Heart left ventricle (tissue), 13 donors: ENCODE measurements around the gene WASL.

Experiments
- POLR2A ChIP-seq, 2 donors: fragments of 450-650 bp; IDR thresholded peaks; one replicate each; pipeline ENCODE4 v1.6.1; 2017; ENCODE audit warnings: antibody characterized with exemption in 2 of 2, mild to moderate bottlenecking in 2 of 2, moderate library complexity in 2 of 2
- TF ChIP-seq, protein P1 (sequence below), 12 donors: fragments of 200-600 bp; sonication (generic) in 4 of 12; IDR thresholded peaks; one replicate each; pipeline versions ENCODE4 v1.5.0 to v1.8.0; 2018 to 2022; ENCODE audit warnings: antibody characterized with exemption in 12 of 12, mild to moderate bottlenecking in 5 of 12
- donor health status: ischemic (EF 13 %, LVEDD 7.1; RV severe dilation, severe dysfunction).
- donor health status: DM: no; HTN: yes; CAD: no.
- donor health status: DM: no; HTN: no; CAD: no.
- donor health status: ischemic (EF 25% LVEDD 6.9; RV normal size, moderate dysfunction).
- donor health status: ischemic (EF 25% LVEDD 5.7; RV mildly dilated, moderate dysfunction).
- donor health status: ischemic (EF 35%, LVEDD 5.7; RV mildly dilated, moderate dysfunction).
- donor health status: nonischemic (EF 11% LVEDD 7.7; RV severe dilation, severe dysfunction).
- donor health status: DM: yes; HTN: yes; CAD: no.
- donor health status: PGD.
- donor health status: ischemic (EF 29% LVEDD 5.4; RV normal size, mild dysfunction).
- donor health status: nonischemic (EF 23%, LVEDD 6.1; RV moderate dilation, normal function).

DNA sequence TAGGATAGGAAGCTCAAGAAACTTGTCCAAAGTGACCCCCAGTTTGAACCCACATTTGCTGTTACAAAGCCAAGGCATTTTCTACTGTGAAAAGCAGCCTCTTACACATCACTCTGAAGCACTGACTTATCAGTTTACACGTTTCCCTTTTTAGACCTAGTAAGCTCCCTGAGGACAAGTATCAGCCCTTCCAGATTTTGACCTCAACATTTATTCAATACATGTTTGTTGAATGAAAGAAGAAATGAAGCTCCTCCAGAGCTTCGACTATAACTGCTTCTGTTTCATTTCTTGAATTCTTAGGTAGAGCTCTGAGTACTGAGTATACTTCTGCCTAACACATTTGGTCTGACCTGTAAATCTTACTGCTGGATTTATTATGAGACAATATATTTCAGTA lies 2.7 kb downstream of the WASL start:
- TF ChIP-seq, protein P1, sequence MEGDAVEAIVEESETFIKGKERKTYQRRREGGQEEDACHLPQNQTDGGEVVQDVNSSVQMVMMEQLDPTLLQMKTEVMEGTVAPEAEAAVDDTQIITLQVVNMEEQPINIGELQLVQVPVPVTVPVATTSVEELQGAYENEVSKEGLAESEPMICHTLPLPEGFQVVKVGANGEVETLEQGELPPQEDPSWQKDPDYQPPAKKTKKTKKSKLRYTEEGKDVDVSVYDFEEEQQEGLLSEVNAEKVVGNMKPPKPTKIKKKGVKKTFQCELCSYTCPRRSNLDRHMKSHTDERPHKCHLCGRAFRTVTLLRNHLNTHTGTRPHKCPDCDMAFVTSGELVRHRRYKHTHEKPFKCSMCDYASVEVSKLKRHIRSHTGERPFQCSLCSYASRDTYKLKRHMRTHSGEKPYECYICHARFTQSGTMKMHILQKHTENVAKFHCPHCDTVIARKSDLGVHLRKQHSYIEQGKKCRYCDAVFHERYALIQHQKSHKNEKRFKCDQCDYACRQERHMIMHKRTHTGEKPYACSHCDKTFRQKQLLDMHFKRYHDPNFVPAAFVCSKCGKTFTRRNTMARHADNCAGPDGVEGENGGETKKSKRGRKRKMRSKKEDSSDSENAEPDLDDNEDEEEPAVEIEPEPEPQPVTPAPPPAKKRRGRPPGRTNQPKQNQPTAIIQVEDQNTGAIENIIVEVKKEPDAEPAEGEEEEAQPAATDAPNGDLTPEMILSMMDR (IDR thresholded peaks at IDR 0.05) = no peak
- TF ChIP-seq POLR2A (IDR thresholded peaks at IDR 0.05) = no peak
